OCI-LY3 (cell line): Measurements from ENCODE around the gene MAL.

Experiments
- EZH2phosphoT487 ChIP-seq: fragments of 200-600 bp; shearing (Covaris generic); IDR thresholded peaks from 2 replicates; pipeline ENCODE4 v1.6.1; 2018; ENCODE audit warnings: antibody characterized with exemption, mixed run types, low read depth
- TF ChIP-seq, protein P1 (sequence below): fragments of 200-600, 300-600 bp; sonication (generic); IDR thresholded peaks from 2 replicates; pipeline ENCODE4 v1.5.1; 2014; ENCODE audit warnings: antibody characterized with exemption, low read length, low read depth

DNA sequence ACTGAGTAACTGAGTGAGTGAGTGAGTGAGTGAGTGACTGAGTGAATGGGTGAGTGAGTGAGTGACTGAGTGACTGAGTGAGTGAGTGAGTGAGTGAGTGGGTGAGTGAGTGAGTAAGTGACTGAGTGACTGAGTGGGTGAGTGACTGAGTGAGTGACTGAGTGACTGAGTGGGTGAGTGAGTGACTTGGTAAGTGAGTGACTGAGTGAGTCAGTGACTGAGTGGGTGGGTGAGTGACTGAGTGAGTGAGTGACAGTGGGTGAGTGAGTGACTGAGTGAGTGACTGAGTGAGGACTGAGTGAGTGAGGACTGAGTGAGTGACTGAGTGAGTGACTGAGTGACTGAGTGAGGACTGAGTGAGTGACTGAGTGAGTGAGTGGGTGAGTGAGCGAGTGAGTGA is 13.9 kb downstream of the MAL start:
- TF ChIP-seq, protein P1, sequence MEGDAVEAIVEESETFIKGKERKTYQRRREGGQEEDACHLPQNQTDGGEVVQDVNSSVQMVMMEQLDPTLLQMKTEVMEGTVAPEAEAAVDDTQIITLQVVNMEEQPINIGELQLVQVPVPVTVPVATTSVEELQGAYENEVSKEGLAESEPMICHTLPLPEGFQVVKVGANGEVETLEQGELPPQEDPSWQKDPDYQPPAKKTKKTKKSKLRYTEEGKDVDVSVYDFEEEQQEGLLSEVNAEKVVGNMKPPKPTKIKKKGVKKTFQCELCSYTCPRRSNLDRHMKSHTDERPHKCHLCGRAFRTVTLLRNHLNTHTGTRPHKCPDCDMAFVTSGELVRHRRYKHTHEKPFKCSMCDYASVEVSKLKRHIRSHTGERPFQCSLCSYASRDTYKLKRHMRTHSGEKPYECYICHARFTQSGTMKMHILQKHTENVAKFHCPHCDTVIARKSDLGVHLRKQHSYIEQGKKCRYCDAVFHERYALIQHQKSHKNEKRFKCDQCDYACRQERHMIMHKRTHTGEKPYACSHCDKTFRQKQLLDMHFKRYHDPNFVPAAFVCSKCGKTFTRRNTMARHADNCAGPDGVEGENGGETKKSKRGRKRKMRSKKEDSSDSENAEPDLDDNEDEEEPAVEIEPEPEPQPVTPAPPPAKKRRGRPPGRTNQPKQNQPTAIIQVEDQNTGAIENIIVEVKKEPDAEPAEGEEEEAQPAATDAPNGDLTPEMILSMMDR: no peak
- no peak for TF ChIP-seq EZH2phosphoT487
